ENCODE data around the gene DCAF8L1. TPM values are rescaled to one million over a fixed set of nuclear protein-coding genes. Genes with fewer than 3 reads are reported as not detected.

DCAF8L1 gene
- total and polyA plus RNA-seq, 10 of the 15 experiments (the other 5 are each of a cell fraction or from before 2014, with no cell fraction given) = 0.11 TPM; not detected in 9

- TF ChIP-seq KDM1A (IDR thresholded peaks at IDR 0.05; ENCODE audit: borderline replicate concordance) (no peak), IKZF1 (conservative IDR thresholded peaks at IDR 0.05) (no peak), SREBF1 (IDR thresholded peaks at IDR 0.05; ENCODE audit: low read length) (no peak)
Measured at GRCh38 chrX:27996132-27996531, 14.9 kb upstream of the DCAF8L1 start (continued).

- intact Hi-C loops (cut with micrococcal nuclease; ENCODE audit: unreplicated experiment) = no loop called here
- in situ Hi-C loops (cut with MboI) = no loop called here
- no peak for FAIRE-seq
- Histone ChIP-seq H3K9ac (ENCODE audit: control insufficient read depth, insufficient read depth, low read length) (no peak overlapping the region), H3K9me3 (replicated peaks; ENCODE audit: control insufficient read depth, insufficient read depth, low read length) (no peaks in the 10 kb centered on the region), H3K4me2 (ENCODE audit: control insufficient read depth, insufficient read depth) (no peak overlapping the region), H3K27ac (ENCODE audit: control insufficient read depth, insufficient read depth) (no peak overlapping the region), H3K4me1 (ENCODE audit: control insufficient read depth, insufficient read depth, low read length) (no peaks in the 10 kb centered on the region), H2AFZ (ENCODE audit: control insufficient read depth, low read depth, low read length) (no peak overlapping the region), H3K4me3 (no peak overlapping the region), H4K20me1 (ENCODE audit: control insufficient read depth, insufficient read depth) (no peaks in the 10 kb centered on the region), H3K27me3 (replicated peaks in 1 of 2; ENCODE audit: control insufficient read depth in 2 of 2, insufficient read depth in 2 of 2, low read length in 1 of 2) (no peaks in the 10 kb centered on the region), H3K36me3 (ENCODE audit: control insufficient read depth in 2 of 2, insufficient read depth in 2 of 2, low read length in 1 of 2) (no peaks in the 10 kb centered on the region), H3K79me2 (ENCODE audit: control insufficient read depth, insufficient read depth, low read length) (no peaks in the 10 kb centered on the region)
- TF ChIP-seq, protein P1, sequence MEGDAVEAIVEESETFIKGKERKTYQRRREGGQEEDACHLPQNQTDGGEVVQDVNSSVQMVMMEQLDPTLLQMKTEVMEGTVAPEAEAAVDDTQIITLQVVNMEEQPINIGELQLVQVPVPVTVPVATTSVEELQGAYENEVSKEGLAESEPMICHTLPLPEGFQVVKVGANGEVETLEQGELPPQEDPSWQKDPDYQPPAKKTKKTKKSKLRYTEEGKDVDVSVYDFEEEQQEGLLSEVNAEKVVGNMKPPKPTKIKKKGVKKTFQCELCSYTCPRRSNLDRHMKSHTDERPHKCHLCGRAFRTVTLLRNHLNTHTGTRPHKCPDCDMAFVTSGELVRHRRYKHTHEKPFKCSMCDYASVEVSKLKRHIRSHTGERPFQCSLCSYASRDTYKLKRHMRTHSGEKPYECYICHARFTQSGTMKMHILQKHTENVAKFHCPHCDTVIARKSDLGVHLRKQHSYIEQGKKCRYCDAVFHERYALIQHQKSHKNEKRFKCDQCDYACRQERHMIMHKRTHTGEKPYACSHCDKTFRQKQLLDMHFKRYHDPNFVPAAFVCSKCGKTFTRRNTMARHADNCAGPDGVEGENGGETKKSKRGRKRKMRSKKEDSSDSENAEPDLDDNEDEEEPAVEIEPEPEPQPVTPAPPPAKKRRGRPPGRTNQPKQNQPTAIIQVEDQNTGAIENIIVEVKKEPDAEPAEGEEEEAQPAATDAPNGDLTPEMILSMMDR (IDR thresholded peaks at IDR 0.05 in 2 of 3, conservative IDR thresholded peaks at IDR 0.05 in 1 of 3; ENCODE audit: control insufficient read depth in 2 of 3, extremely low read depth in 1 of 3, insufficient read depth in 1 of 3, low read depth in 3 of 3, low read length in 3 of 3) = no peak
- TF ChIP-seq MTA2 (IDR thresholded peaks at IDR 0.05; ENCODE audit: low read depth) (no peak), SMC3 (IDR thresholded peaks at IDR 0.05; ENCODE audit: borderline replicate concordance, low read length) (no peak), NRF1 (conservative IDR thresholded peaks at IDR 0.05; ENCODE audit: low read depth, low read length) (no peak), EGR1 (IDR thresholded peaks at IDR 0.05; ENCODE audit: borderline replicate concordance in 1 of 2, low read depth in 2 of 2, low read length in 2 of 2) (no peak), POLR2AphosphoS2 (IDR thresholded peaks at IDR 0.05; ENCODE audit: low read depth, low read length) (no peak), ZBTB4 (CRISPR knock-in tag; IDR thresholded peaks at IDR 0.05) (no peak), NR2F1 (conservative IDR thresholded peaks at IDR 0.05) (no peak), ZNF384 (IDR thresholded peaks at IDR 0.05; ENCODE audit: borderline replicate concordance, low read depth, low read length) (no peak), TCF3 (IDR thresholded peaks at IDR 0.05; ENCODE audit: borderline replicate concordance, insufficient read depth, low read depth, low read length) (no peak)
- TF ChIP-seq, protein P2, sequence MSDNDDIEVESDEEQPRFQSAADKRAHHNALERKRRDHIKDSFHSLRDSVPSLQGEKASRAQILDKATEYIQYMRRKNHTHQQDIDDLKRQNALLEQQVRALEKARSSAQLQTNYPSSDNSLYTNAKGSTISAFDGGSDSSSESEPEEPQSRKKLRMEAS (IDR thresholded peaks at IDR 0.05; ENCODE audit: low read depth, low read length) = no peak
- TF ChIP-seq, protein P3, sequence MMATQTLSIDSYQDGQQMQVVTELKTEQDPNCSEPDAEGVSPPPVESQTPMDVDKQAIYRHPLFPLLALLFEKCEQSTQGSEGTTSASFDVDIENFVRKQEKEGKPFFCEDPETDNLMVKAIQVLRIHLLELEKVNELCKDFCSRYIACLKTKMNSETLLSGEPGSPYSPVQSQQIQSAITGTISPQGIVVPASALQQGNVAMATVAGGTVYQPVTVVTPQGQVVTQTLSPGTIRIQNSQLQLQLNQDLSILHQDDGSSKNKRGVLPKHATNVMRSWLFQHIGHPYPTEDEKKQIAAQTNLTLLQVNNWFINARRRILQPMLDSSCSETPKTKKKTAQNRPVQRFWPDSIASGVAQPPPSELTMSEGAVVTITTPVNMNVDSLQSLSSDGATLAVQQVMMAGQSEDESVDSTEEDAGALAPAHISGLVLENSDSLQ (IDR thresholded peaks at IDR 0.05) = no peak
- CTCF ChIA-PET = interaction anchor here (1.1 to 1.6 kb wide), 2 partner anchors 11 to 17 kb away, joined by 3 to 6 read pairs; no protein-coding TSS in a partner anchor
- 18% methylated on average over 3 of the region's 3 CpGs for WGBS (ENCODE audit: insufficient coverage, insufficient replicate concordance, low lambda C conversion rate, missing lambda C conversion rate)
- no TSS peak for BruUV-seq (replicated peaks)
- POLR2A ChIA-PET = interaction anchor here (0.7 kb wide), 1 partner anchor 16 kb away, joined by 3 read pairs; no protein-coding TSS in a partner anchor
- SMC1A ChIA-PET (ENCODE audit: uncharacterized antibody, unreplicated experiment) = interaction anchor here (0.6 to 1.3 kb wide), 4 partner anchors 8 to 435 kb away, joined by 3 to 4 read pairs (median 4); no protein-coding TSS in a partner anchor
- no peak for DNase-seq (ENCODE audit: low read depth, low spot score)
- ATAC-seq = no peak
- RAD21 ChIA-PET (ENCODE audit: unreplicated experiment) = no interaction called here
Measured at GRCh38 chrX:27995611-27996010, 14.4 kb upstream of the DCAF8L1 start.

Measured in GM12878 (cell line).